NCI-H2107 (cell line): ENCODE data around the gene SPINT2.

Source experiments
- DNase-seq: peaks from one replicate; lab custom pipeline; 2025; lab: John Stamatoyannopoulos, UW

The SPINT2 gene

DNA sequence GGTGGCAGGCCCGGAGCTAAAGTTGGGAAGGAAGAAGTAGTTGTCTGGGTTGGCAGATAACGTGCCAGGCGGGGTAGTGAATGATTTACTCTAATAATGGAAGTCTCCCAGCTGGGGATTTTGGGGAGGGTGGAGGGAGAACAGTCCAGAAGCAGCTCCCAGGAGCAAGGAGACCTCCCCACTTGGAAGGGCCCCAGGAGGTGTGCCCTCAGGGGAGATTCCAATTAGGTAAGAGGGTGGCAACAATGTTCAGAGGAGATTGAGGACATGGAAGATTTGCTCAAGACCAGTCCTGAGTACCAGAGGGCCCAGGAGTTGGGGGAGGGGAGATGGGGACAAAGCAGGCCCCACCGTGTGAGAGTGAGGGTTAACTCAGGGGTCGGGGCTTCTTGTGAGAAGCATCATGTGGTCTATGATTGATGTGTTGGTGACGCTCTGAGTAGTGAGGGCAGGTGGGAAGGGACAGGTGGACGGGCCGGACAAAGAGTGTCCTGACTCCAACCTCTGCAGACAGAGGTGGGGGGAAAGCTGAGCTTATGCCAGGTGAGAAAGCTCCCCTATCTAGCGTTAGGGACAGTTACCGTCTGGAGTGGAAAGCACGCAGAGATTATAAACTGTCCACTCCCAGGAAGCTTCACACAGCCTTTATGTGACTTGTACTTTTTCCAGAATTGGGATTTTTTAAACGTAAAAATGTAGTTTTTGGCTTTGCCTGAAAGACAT lies 3.5 kb downstream of the SPINT2 start:
- DNase-seq = no peak

DNA sequence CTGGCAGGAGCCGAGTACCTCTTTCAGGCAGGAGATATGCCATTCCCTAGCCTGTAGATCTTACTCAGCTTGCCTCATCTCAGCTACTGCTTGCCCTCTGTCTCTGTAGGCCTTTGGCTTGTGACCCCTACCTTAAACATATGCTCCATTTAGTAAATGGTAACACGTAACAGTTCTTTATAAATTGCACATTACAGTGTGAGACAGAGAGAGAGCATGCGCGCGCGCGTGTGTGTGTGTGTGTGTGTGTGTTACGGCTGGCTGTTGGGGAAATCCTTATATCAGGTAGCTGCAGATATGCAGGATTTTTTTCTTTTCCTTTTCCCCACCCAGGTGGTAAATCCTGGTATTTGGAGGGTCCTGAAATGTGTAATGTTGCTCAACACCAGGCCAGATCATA lies 4.2 kb downstream of the SPINT2 start:
- DNase-seq = no peak

DNA sequence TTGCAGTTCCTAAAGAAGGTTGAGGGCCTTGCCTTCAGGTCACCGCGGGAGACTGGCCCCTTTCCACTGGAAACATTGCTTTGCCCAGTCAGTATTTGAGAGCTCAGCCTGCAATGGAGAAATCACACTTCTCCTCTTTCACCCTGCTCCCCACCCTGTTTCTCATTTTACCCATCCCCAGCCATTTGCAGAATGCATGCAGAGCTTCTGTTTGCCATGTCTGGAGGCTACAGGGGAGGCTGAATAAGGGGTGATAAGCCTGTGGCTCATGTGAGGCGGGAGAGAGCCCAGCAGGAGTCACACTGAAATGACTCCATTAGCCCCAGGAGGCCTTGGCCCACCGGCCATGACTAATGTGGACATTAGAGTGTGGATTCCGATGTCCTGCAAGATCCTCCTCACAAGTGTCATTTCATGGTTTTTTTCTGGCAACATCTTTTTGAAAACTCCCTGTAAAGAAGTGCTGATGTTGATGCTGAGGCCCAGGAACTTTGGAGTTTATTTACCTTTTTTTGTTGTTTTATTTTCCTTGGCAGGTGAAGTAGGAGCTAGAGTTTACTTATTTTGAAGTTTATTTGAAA lies 6.3 kb downstream of the SPINT2 start:
- DNase-seq = no peak

DNA sequence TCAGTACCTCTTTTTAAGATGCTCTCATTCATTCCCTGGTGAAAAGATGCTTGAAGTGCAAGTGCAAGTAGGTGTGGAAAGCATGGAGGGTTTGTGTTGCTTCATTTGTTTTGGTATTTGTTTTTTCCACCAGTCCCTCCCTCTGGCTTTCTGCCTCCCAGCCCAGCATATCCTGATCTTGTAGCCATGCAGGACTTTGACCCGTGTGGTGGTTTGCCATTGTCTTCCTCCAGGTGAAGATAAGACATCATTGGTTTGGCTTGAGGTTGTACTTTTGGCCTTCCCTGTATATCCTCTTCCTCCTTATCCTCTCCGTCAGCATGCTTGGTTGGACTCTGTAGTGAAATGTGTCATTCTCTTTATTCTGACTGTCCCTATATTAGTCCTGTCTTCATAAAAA lies 9.1 kb downstream of the SPINT2 start:
- DNase-seq = no peak

DNA sequence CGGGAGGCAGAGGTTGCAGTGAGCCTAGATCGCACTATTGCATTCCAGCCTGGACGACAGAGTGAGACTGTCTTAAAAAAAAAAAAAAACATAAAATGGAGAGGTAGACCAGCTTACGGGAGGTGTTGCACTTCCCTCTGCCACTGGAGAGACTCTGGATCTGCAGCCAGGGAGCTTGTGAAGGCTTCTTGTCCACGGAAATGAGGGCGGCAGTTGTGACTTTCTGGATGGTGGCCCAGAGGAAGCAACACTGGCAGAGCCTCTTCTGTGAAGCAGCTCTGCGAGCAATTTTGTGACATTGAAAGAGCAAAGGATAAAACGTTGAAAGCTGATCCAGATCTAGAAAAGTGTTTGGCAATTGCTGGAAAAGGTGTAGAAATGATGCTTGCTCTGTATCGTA lies 10.4 kb downstream of the SPINT2 start:
- no peak for DNase-seq

DNA sequence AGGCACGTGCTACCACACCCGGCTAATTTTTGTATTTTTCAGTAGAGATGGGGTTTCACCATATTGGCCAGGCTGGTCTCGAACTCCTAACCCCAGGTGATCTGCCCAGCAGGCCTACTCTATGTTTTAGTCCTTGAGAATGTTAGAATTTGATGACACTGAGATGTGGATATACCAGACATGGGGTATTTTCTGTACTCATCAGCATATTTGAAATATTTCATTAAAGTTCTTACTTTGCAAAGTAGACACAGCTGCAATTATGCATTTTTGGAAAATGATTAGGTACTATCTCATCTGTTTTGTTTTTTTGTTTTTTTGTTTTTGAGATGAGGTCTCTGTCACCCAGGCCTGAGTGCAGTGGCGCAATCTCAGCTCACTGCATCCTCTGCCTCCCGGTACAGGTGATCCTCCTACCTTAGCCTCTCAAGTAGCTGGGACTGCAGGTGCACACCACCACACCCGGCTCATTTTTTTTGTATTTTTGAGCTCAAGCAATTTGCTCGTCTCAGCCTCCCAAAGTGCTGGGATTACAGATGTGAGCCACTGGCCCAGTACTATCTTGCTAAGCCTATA lies 12.7 kb downstream of the SPINT2 start:
- no peak for DNase-seq

DNA sequence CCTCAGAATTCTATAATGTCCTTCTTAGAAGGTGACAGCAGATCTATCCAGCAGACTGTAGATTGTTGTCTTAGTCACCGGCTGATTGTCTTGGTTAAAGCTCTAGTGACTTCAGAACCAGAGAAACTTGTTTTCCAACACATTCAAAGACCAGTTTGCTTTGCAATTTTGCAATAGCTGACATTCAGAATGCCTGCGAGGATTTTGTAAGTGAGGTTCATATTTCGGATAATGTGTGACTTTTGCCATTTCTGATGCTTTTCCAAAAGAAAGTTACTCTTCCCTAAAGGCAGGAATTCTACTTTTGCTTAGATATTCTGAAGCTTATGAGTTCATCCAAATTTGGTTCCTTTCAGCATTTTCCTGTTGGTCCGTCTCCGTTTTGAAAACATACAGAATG lies 13.2 kb downstream of the SPINT2 start:
- DNase-seq = no peak

DNA sequence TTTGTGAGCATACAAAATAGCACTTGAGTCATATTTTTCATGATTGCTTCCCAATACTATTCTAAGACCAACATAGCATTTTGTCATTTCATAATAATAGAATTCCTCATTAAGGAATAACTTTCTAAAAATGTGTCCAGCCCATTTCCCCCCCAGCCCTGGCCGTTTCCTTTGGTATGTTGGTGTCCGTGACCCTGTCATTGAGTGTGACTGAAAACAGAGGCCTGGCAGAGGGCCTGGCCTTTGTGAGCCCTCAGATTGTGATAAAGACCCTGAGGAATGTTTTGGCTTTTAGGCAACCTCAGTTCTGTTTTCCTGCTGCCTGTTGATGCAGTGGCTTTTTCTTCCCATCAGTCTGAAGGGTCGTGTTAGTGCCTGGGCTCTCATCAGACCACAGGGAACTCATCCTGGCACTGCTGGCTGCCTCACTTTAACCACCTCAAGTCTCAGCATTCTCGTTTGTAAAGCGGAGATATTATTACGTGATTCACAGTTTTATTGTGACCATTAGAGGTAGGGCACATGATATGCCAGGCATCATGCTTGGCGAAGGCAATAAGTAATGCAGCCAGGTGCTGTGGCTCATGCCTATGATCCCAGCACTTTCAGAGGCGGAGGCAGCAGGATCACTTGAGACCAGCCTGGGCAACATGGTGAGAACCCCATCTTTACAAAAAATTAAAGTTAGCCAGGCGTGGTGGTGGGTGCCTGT lies 13.8 kb downstream of the SPINT2 start:
- DNase-seq = no peak

DNA sequence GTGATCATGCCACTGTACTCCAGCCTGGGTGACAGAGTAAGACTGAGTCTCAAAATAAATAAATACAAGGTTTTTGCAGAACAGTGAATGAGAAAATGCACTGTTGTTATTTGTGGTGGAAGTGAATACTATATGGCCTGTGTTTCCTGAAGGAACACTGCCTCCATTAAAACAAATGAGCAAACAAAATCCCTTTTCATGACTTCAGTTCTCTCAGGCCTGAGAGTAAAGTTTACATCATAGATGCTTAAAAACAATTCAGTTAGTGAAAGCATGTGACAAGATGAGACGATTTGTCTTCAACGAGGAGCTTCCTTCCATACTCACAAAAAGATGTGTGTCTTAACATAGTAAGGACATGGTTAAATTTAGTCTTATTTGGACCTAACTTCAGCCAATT lies 14.4 kb downstream of the SPINT2 start:
- no peak for DNase-seq

DNA sequence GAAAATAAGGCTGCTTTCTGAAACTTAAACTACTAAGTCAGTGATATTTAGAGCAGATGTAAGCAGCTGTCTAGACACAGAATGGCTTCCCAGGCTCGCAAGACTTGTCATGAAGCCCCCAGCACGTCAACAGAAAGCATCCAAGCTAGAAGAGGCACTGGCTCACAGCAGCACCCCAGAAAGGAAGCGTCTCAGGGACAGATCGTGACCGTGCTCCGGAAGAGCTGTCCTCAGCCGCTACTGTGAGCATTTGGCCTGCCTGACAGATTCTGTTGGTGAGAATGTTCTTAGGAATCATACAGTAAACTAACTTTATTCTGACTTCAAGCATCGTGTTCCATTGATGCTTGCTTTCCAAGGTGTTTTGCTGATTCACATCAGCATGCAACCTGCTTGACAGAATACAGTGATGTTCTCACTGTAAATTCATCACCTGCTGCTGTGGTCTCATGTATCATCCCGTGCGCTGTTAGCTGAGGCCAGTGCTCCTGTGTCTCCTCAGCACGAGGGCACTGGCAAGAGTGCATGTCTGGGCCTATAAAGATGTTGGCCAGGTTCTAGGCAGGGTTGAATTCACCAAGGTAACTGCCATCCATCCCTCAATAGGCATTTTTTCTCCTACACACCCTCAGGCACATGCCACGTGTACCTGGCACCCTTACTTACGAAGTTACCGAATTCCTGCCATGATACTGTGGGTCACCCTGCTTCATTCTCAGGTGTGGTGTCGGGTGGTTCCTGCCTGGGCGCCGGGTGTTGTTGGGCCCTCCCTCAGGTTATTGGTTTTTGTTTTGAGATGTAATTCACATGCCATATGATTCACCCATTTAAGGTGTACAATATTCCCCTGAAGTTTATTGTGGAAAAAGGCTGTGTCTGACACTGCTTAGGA lies 15.9 kb downstream of the SPINT2 start:
- DNase-seq = no peak

DNA sequence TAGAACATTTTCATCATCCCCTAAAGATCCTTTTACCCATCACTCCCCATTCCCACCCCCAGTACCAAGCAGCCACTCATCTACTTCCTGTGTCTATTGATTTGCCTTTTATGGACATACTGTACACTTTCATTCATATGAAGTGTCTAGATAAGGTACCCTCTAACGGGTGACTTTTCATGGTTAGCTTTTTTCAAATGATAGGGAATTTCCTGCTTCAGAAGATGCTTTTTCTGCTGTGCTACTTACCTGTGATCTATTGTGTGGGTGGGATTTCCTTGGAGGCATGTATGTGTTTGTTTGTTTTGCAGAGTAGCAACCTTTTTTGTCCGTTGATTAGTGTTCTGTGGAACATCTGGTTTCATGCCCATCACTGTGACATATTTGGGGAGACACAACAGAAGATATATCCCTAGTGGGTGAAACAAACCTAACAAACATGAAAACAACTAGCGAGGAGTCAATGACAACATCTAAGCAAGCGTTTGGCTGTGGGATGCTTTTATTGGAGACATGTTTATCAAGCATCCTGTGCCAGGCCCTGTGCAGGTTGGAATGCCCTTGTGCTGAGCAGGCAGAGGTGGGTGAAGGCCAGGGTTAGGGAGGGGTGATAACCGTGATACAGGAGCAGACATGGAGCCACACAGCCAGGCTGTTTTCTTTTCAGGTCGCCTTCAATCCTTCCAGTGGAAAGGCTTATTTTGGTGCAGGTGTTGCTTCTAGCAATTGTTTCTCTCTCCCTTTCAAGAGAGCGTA lies 17.6 kb downstream of the SPINT2 start:
- DNase-seq = no peak

DNA sequence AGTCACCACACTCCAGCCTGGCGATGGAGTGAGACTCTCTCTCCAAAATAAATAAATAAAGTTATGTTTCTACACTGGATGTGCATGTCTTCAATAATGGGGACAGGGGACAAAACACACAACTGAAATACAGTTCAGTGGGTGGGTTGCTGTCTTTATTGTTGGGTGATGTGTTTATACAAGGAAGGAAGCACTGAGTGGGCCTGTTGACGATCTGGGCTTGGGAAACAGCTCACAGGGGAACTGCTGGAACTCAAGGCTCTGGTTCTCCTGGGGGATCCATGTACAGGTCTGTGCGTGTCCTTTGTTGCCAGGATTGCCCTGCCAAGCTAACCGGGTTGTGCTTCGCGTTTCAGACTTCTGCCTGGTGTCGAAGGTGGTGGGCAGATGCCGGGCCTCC lies 18.9 kb downstream of the SPINT2 start:
- no peak for DNase-seq

DNA sequence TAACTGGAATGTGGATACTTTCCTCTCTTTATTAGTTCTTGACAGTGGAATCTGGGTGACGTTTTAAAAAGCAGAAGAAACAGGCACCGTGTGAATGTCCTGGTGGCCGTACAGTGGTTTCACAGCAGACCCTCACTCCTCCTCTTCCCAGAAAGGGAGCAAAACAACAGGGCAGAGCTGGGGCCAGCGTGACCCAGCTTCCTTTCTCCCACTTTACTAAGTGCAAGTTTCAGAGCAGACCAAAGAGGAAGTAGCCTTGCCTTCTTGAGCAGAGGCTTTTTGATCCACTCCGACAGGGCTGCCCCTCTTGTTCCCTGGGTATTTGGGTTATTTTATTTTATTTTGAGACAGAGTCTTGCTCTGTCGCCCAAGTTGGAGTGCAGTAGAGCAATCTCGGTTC lies 20.0 kb downstream of the SPINT2 start:
- DNase-seq = no peak

DNA sequence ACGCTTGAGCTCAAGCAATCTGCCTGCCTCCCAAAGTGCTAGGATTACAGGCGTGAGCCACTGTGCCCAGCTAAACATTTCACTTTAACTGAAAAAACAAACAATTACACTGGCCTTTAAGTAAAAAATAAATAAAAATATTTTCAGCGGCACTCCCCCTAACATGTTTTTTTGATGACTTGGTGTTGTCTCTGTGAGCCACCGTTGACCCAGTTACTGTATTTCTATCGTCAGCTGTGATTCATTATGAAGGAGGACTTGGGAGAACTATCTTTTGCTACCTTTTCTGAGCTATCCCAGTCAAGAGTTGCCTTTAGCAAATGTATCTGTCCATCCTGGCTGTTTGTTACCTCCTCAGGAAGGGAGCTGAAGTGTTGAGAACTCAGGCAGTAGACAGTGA lies 21.2 kb downstream of the SPINT2 start:
- no peak for DNase-seq

DNA sequence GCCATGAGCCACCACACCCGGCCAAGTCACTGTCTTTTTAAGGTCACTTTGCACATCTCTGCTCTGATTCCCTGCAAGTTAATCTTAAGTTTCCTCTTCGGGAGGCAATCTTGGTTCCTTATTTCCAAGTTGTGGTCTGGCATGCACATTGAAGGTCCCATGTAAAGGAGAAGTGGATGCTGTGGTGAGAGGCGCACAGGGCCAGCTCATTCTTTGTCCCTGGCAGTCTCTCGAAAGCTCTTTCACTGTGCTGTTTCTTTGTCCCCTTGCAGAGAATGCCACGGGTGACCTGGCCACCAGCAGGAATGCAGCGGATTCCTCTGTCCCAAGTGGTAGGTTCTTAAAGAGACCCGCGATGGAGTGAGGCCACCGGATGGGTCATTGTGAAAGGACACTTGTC lies 23.2 kb downstream of the SPINT2 start:
- DNase-seq = no peak

DNA sequence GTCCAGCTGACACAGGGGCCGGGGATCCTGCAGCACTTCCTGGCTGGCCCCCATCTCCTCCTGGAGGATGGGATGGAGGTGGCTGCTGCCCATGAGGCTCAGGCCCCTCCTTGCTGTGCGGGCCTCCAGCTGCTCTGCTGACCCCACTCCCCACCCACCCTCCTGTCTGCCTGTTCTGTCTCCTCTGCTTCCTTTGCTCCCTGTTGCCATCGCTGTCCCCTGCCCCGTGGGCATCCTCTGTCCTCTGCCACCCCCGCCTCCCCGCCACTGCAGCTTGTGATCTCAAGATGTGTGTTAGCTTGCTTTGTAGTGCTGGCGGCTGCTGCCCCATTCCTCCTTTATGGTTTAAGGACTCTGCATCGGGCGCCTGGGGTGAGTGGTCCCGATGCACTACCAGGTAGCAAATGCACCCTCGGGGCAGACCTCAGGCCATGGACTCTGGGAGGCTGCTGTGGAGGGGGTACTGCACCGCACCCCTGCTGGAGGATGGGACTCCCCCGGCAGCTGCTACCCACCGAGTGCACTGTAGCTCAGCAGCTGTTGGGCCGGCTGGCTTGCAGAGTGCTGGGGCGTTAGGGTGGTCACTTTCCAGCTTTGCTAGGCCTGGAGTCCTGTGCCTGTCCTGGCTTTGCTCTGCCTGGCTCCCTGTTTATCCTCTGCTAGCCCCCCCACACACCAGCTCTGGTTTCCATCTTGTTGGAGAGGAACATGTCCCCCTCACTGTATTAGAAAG lies 23.9 kb downstream of the SPINT2 start:
- DNase-seq = no peak

DNA sequence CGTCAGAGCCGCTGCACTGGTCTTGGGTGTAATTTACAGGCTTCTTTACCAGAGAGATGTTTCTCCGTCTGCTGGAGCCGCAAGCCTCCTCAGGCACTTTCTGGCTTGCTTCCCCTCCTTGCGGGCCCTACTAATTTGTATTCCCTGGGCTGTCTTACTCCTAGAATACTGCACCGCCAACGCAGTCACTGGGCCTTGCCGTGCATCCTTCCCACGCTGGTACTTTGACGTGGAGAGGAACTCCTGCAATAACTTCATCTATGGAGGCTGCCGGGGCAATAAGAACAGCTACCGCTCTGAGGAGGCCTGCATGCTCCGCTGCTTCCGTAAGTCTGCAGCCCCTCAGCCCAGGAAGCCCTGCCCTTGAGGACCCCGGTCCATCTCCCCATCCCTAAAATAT lies 25.6 kb downstream of the SPINT2 start:
- DNase-seq = no peak

DNA sequence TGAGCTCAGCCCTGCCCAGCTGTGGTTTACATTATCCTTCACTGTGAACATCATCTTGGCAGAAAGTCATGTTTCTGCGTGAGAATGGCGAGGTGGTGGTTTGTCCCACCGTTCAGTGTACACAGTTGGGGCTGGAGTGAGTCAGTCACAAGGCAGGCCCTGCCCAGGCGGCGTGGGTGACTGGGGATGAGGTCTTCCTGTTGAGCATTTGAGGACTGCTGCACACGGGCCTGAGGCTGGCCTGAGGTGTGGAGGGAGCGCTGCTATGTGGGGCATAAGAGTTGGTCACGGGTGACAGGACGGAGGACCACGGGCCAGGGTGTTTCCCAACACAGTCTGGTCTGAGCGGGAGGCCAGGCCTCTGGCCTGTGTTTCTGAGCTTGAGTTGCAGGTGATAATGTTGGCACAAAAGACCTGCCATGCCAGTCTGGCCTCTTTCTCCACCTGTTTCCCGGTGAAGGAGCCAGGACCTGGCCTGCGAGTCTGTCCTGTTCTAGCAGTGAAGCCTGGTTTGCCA lies 26.3 kb downstream of the SPINT2 start:
- no peak for DNase-seq

DNA sequence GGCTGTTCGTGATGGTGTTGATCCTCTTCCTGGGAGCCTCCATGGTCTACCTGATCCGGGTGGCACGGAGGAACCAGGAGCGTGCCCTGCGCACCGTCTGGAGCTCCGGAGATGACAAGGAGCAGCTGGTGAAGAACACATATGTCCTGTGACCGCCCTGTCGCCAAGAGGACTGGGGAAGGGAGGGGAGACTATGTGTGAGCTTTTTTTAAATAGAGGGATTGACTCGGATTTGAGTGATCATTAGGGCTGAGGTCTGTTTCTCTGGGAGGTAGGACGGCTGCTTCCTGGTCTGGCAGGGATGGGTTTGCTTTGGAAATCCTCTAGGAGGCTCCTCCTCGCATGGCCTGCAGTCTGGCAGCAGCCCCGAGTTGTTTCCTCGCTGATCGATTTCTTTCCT lies 27.5 kb downstream of the SPINT2 start:
- DNase-seq = no peak

DNA sequence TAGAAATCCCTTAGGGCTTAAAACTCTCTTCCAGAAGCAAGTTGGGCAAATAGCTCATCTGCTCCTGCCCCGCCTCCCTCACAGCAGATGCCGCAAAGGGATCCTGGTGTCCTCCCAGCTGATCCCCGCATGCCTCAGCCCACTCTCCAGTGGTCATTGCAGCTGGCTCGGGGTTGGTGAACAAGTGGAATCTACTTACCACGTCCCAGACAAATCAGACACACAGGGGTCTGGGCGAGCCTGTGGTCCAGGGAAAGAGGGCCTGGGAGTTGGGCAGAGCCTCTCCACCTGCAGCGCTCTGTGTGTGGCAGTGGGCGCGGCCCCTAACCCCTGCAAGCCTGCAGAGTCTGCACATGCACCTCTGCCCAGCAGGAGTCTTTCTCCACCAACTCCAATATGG lies 28.9 kb downstream of the SPINT2 start:
- no peak for DNase-seq

DNA sequence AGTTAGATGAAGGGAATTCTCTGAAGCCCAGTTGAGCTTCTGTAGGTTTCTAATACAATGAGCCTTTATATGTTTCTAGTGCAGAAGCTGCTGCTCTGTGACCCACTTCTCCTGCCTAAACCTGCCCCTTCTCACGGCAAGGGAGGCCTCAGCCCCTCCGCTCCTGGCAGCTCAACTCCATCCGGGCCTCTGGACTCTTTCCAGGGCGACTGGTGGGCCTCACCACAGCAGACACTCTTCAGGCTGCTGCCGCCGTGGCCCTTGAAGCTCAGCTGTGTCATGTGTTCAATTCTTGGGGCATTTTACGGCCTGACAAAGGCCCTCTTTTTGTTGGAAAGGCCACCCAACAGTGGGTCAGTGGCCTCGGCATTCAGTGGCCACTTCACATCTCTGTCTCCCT lies 29.7 kb downstream of the SPINT2 start:
- DNase-seq = no peak
